Retina (tissue), 1 donor: ENCODE results near the gene KCTD5.

ENCODE experiments used
- DNase-seq: peaks from one replicate; pipeline ENCODE4 v3.0.0-alpha.2; 2016

Gene KCTD5

DNA sequence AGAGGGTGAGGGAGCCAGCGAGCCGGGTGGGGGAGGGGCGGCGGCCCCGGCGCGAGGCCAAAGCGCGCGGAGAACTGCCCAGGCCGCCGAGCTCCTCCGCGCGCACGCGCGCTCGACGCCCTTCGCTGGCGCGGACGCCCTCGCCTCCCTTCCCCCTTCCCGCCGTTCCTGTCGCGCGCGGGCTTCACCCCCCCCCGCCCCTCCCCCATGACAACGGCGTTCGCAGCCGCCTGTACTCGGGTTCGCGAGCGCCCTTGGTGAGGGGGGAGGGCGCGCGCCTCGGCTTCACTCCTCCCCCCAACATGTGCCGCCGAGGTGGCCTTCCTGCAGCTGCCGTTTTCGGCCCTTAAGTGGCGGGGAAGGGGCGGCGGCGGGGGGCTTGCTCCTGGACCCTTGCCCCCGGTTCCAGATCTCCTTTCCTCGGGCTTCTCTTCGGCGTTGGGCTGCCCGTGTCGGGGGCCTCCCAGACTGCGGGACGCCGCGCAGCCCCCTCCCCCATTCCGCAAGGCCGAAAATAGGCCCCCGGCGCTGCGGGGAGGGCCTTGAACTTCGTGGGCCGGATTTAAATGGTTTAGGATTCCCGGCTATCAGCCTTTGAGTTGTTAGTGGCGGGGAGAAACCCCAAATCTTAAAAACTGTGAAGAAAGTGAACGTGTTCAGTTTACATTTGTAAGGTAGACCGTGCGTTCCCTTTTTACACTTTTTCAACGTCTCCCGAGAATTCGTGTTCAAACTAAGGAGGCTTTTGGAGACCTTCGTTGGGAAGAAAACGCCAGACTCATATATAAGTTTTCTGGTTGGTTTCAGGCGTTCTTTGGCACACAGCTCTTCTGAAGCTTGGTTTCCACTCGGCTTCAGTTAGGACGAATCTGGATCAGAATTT, 70.8 kb downstream of the KCTD5 start:
- peak; percentile 63 for DNase-seq

DNA sequence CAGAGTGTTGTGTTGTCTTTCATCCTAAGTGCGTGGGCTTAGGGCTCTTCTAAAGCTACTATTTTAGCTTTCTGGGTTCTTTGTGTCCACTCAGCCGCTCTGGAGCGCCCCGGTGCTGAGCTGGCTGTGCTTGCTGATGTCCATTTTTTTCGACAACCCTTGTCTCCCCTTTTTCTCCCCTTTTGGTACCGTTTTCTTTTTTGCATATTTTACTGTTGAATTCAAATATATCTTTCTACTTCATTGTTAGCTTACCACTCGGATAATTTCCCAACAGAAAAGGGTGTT, 71.4 kb downstream of the KCTD5 start:
- DNase-seq = no peak

DNA sequence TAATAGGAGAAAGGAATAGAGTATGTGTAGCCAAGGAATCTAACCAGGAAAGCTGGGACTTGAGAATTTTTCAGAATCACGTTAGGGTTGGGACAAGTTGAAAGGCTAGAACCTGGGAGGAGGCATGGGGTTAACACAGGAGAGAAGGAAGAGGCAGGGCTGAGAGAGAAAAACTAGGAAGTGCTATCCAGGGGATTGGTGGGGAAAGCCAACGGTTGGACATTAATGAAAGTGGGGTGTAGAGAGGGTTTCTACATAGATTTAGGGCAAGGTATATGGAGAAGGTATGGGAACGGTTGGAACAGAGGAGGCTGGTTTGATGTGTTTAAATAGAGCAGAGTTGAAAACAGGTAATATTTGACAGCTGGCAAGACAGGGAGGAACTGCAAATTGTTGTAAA, 72.8 kb downstream of the KCTD5 start:
- DNase-seq = no peak

DNA sequence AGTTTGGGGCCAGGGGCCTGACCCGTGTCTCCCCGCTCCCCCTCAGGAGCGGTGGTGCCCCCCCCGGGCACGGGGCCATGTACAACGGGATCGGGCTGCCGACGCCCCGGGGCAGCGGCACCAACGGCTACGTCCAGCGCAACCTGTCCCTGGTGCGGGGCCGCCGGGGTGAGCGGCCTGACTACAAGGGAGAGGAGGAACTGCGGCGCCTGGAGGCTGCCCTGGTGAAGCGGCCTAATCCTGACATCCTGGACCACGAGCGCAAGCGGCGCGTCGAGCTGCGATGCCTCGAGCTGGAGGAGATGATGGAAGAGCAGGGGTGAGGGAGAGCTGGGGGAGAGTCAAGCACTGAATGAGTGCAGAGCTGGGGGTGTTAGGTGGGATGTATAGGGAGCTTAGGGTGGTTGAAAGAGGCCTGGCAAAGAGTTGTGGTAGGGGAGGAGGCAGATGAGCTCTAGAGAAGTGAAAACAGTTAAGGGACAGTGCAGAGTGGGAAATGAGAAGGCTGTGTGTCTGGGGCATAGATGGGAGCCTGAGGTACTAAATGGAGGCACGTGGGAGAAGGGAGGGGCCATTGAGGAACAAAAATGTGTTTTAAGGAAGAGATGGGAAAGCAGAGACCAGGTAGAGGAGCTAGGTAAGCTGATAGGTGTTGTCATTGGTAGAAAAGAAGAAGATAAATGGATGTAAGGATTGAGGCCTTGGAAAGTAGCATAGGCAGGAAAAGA, 74.1 kb downstream of the KCTD5 start:
- DNase-seq = no peak

DNA sequence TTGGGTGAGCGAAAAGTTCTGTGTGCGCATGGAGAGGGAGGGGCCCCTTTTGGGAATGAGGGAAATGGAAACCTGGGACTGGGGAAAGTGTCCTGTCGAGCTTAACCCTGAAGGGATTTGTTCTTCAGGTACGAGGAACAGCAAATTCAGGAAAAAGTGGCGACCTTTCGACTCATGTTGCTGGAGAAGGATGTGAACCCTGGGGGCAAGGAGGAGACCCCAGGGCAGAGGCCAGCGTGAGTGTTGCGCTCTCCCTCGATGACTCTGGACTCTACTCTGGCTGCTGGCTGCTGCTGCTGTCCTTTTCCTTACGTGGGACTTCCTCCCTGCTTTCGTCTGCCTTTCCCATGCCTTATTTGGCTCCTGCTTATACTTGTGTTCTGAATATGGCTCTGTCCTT, 75.0 kb downstream of the KCTD5 start:
- DNase-seq = no peak
